NCI-H128 (cell line): ENCODE data around the gene SPECC1.
"Not testable (repeated sequence)": the region's sequence is repeated elsewhere in the genome, so short reads cannot be mapped to it uniquely, and the experiment has no call there.

Experiments used
- DNase-seq: peaks from one replicate; lab custom pipeline; 2025; ENCODE audit not compliant: unreplicated experiment; lab: John Stamatoyannopoulos, UW

The SPECC1 gene

GRCh38 chr17:20092261-20092867 is 83.2 kb downstream of the SPECC1 start:
- no peak for DNase-seq

GRCh38 chr17:20092973-20093626 is 83.9 kb downstream of the SPECC1 start:
- no peak for DNase-seq

DNA sequence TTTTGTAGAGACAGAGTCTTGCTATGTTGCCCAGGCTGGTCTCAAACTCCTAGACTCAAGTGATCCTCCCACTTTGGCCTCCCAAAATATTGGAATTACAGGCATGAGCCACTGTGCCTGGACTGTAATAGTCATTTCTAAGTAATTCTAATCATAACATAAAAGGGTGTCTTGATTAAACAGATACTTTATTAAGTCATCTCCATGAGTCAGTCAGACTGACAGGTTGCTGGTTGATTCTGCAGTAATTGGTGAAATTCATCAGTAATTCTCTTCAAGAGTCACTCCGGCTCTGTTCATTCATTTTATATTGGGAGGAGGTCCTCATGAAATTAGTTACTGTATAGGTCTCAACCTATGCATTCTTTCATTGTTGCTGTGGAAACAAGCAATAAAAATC is 85.6 kb downstream of the SPECC1 start:
- DNase-seq = no peak

DNA sequence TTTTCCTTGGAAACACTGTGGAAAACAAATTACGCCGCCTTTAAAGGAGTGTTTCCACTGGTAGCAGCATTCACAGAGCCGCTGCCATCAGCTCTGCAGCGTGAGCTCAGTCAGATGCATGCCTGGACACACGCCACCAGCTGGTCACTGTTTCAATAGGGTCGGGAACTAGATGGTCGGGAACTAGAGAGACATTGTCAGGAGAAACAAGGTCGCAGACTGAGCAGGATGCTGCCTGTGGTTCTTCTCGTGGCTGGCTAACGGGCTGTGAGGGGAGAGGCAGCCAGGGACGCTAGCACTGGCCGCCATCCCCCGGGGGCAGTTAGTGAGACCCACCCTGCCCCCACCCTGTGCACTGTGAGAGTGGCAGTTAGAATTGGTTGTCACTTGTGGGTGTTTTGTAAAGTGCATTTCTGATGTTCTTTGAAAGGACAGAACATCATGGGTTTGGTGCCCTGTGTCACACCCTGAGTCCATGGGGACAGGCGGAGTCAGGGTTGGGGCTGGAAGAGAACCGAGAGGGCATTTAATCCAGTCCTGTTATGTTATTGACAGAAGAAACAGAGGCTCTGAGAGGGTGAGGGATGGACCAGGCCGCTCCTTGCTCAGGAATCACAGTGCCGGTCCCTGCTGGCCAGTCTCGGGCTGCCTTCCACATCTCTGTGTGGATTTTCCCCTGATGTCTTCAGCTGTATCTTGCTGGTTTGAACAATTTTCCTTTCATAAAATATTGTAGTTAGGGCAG is 86.3 kb downstream of the SPECC1 start:
- no peak for DNase-seq

GRCh38 chr17:20096430-20096829 is 87.3 kb downstream of the SPECC1 start:
- no peak for DNase-seq

DNA sequence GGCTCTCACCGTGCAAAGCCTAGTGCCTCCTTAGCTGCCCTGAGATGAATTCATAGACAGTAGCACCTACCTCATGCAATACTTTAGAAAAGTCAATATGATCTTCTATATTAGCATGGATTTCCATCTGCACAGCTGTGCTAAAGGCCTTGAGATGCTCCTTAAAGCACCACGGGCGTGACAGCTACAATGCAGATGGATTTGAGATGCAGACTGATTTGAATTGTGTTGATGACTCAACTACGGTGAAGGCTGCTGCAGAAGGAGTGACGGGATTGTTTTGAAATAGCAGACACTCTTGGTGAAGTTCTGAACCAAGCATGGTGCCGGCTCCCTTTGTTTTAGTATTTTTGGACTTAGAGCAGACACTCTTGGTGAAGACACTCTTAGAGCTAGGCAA is 88.2 kb downstream of the SPECC1 start:
- no peak for DNase-seq

- DNase-seq = no peak
These were observed 89.2 kb downstream of the SPECC1 start for GRCh38 chr17:20098314-20098713.

- DNase-seq = not testable (repeated sequence)
These were observed 91.6 kb downstream of the SPECC1 start for GRCh38 chr17:20100806-20101205.

- no peak for DNase-seq
These were observed 94.6 kb downstream of the SPECC1 start for GRCh38 chr17:20103454-20104446.

DNA sequence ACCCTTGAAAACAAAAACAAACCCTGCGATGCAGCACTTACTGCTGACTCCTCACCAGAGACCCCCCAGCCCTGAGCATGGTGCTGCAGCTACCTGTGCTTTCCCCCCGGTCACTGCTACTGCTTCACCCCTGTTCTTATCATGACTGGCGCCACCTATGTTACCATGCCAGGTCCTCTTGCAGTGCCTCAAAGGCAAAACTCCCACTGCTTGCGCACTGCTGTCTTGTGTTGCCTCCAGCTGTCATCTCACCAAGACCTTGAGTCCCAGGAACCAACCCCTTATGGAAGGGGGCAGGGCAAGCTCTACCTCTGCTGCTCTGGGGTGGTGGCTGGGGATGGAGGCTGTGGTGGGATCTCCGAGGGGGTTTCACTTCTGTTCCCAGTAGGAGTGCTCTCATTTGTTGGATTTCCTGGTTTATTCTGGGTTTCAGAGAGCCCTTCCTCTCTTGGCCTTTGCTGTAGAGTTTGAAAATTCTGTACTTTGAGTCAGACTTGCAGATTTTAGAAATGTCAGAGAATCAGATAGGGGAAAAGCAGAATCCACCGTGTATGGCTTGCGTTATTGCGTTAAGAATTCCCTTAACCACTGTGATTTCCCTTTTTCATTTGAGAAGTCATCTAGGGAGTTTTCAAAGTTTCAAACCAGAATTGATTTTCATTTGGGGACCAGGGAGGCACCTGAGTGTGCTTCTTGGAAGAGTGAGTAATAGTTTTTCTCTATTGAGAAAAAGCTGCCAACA is 96.6 kb downstream of the SPECC1 start:
- DNase-seq = no peak

- not testable (repeated sequence) for DNase-seq
These were observed 97.3 kb downstream of the SPECC1 start for GRCh38 chr17:20106446-20106845.

GRCh38 chr17:20109076-20109475 is 99.9 kb downstream of the SPECC1 start:
- DNase-seq = no peak

DNA sequence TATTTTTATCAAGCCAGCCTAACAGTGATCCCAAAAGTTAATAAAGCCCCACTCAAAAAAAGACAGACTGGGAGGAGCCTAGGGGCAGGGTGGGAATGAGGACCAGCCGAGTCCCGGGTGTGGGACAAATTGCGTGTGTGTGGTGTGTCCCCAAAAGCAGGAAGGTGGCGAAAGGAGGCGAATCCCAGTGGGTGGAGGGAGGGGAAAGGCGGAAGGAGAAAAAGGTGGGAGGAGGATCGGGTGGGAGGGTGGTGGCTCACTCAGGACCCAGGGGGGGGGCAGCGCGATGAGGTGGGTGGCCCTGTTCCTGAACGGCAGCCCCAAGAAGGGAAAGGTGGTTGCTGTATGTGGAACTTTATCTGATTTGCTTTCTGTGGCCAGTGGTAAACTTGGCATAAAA is 102.4 kb downstream of the SPECC1 start:
- no peak for DNase-seq

DNA sequence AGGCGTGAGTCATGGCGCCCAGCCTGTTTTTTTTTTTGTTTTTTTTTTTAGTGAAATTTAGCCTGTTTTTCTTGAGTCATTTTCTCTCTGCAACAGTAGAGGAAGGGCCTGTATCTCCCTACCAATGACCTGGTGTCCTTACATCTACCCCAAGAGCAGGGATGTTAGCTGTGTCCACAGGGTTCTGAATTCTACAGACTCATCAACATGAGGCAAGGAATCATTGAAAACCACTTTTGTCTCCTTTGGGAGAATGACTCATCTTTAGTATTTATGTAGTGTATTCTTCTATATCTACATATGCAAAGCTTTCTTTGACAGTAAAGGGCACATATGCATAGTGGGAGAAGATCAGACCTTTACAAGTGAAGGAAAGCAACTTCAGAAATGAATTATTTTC is 105.3 kb downstream of the SPECC1 start:
- no peak for DNase-seq

GRCh38 chr17:20116683-20117309 is 107.6 kb downstream of the SPECC1 start:
- no peak for DNase-seq

GRCh38 chr17:20118280-20118679 is 109.1 kb downstream of the SPECC1 start:
- no peak for DNase-seq

DNA sequence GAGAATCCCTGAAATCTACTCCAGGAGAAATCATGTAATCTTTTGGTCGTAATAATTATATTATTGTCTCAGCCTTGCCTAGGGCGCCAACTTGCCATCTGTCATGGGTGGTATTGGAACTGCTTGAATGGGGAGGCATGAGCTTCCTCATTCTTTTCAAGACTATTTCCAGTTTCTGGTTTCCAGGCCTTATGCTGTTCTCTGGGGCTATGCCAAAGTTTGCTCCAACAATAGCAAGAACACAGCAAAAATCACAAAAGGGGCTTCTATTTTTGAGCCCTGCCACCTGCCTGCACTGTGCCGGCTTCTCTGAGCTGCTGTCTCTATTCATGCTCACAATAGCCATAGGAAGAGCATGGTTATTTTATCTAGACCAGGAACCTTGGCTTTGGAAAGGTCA is 111.7 kb downstream of the SPECC1 start:
- no peak for DNase-seq

- no peak for DNase-seq
These were observed 112.4 kb downstream of the SPECC1 start for GRCh38 chr17:20121359-20122253.
